Tibial artery (tissue), 4 donors: ENCODE data around the gene SELENOT.

Source experiments
- DNase-seq, 2 donors: peaks; one replicate each; pipeline ENCODE4 v3.0.0-alpha.2; 2019
- H3K27ac ChIP-seq, 2 donors: fragments of 200-600 bp; sonication (generic) in 1 of 2; 1 replicate in 1 of 2; 2 replicates in 1 of 2; pipeline ENCODE4 v1.5.1; 2018 to 2019; ENCODE audit warnings: mild to moderate bottlenecking in 1 of 2
- H3K27me3 ChIP-seq, 2 donors: fragments of 200-600 bp; sonication (generic) in 1 of 2; one replicate each; pipeline versions ENCODE4 v1.5.1 to v1.6.0; 2016 to 2019
- H3K36me3 ChIP-seq, 3 donors: fragments of 200-600 bp; sonication (generic) in 2 of 3; one replicate each; pipeline ENCODE4 v1.5.1; 2016 to 2019; ENCODE audit warnings: mild to moderate bottlenecking in 2 of 3
- H3K4me1 ChIP-seq, 4 donors: fragments of 200-600 bp; sonication (generic) in 2 of 4; 1 replicate in 3 of 4; 2 replicates in 1 of 4; pipeline ENCODE4 v1.5.1; 2016 to 2019
- H3K4me3 ChIP-seq, 2 donors: fragments of 200-600 bp; sonication (generic) in 1 of 2; 1 replicate in 1 of 2; 2 replicates in 1 of 2; pipeline ENCODE4 v1.5.1; 2018 to 2019; ENCODE audit warnings: mild to moderate bottlenecking in 2 of 2
- H3K9me3 ChIP-seq, 3 donors: fragments of 200-600 bp; sonication (generic) in 1 of 3; one replicate each; pipeline ENCODE4 v1.5.1; 2016 to 2019
- CTCF ChIP-seq, 2 experiments: fragments of 200-600 bp in 1 of 2; fragments of 450-650 bp in 1 of 2; IDR thresholded peaks; one replicate each; pipeline ENCODE4 v1.5.1; 2017 to 2019; ENCODE audit warnings: antibody characterized with exemption in 2 of 2, mild to moderate bottlenecking in 1 of 2, moderate library complexity in 1 of 2
- intact Hi-C: fragments of 100-400 bp; cut with DNase I; formaldehyde crosslinking; loops from one replicate; pipeline ENCODE4 v1.15.0; 2023; ENCODE audit warnings: low total_unique reads

Gene SELENOT

GRCh38 chr3:150603153-150603979 lies at the start of gene SELENOT:
Gene SELENOT, plus strand, starts transcription at chr3:150603321. Its CDS starts 42 bp downstream, at chr3:150603363.
- H3K4me1 ChIP-seq, result peaks cover 0 to 45% (median 11%) of the 10 kb centered on the region in 4 donors
- intact Hi-C loops, result loop anchor here (5.0 to 10.0 kb wide), 2 partner anchors 49 to 159 kb away; partner anchors contain the start of gene SIAH2
- peak; percentile 31 to 42 for TF ChIP-seq CTCF (IDR thresholded peaks at IDR 0.05)

GRCh38 chr3:150555859-150556436 lies 47.2 kb upstream of the SELENOT start:
- intact Hi-C loops, result loop anchor here (10.0 kb wide), 1 partner anchor 49 kb away; the partner anchor contains the start of gene SELENOT
- DNase-seq, result no peak
- Histone ChIP-seq H3K27me3 (no peaks in the 10 kb centered on the region), H3K9me3 (no peaks in the 10 kb centered on the region), H3K27ac (no peak overlapping the region), H3K4me3 (no peak overlapping the region), H3K4me1 (no peaks in the 10 kb centered on the region), H3K36me3 (peaks cover 19 to 45% (median 37%) of the 10 kb centered on the region in 3 donors)
- no peak for TF ChIP-seq CTCF (IDR thresholded peaks at IDR 0.05)

More at GRCh38 chr3:150603153-150603979, at the start of gene SELENOT:
- peak within 1 kb of the TSS; percentile 96 to 97 for H3K27ac ChIP-seq
- DNase-seq, result peak; percentile 93 to 97
- H3K4me3 ChIP-seq, result peak within 1 kb of the TSS; percentile 85 to 92
- no peaks in the 10 kb centered on the region for H3K36me3 ChIP-seq
- no peaks in the 10 kb centered on the region for H3K27me3 ChIP-seq
- no peaks in the 10 kb centered on the region for H3K9me3 ChIP-seq

GRCh38 chr3:150556792-150557191 lies 46.3 kb upstream of the SELENOT start:
- H3K27ac ChIP-seq, result no peak overlapping the region
- intact Hi-C loops, result loop anchor here (10.0 kb wide), 1 partner anchor 48 kb away; the partner anchor contains the start of gene SELENOT
- TF ChIP-seq CTCF (IDR thresholded peaks at IDR 0.05), result no peak

GRCh38 chr3:150557725-150558124 lies 45.4 kb upstream of the SELENOT start:
- Histone ChIP-seq H3K36me3 (peaks cover 15 to 45% (median 34%) of the 10 kb centered on the region in 3 donors), H3K27me3 (no peaks in the 10 kb centered on the region), H3K9me3 (no peaks in the 10 kb centered on the region), H3K4me1 (no peaks in the 10 kb centered on the region), H3K27ac (no peak overlapping the region), H3K4me3 (no peak overlapping the region)
- no peak for TF ChIP-seq CTCF (IDR thresholded peaks at IDR 0.05)
- intact Hi-C loops, result loop anchor here (10.0 kb wide), 1 partner anchor 47 kb away; the partner anchor contains the start of gene SELENOT
- DNase-seq, result no peak

More at GRCh38 chr3:150556792-150557191, 46.3 kb upstream of the SELENOT start:
- Histone ChIP-seq H3K27me3 (no peaks in the 10 kb centered on the region), H3K4me1 (no peaks in the 10 kb centered on the region), H3K9me3 (no peaks in the 10 kb centered on the region), H3K4me3 (no peak overlapping the region), H3K36me3 (peaks cover 19 to 50% (median 37%) of the 10 kb centered on the region in 3 donors)
- DNase-seq, result no peak

GRCh38 chr3:150564243-150564642 lies 38.9 kb upstream of the SELENOT start:
- Histone ChIP-seq H3K27ac (no peak overlapping the region), H3K27me3 (no peaks in the 10 kb centered on the region), H3K9me3 (no peaks in the 10 kb centered on the region), H3K4me1 (no peaks in the 10 kb centered on the region), H3K36me3 (peaks cover 39 to 53% (median 49%) of the 10 kb centered on the region in 3 donors), H3K4me3 (no peak overlapping the region)
- intact Hi-C loops, result no loop called here
- no peak for TF ChIP-seq CTCF (IDR thresholded peaks at IDR 0.05)
- DNase-seq, result no peak
